Stimulated activated CD4-positive, alpha-beta T cell treated with anti-CD3 and anti-CD28 coated beads, Interleukin-15, amount 100 ng/mL, for 1 hour (primary cell): Measurements from ENCODE around the gene MRPS23.
"Not testable (repeated sequence)": the region's sequence is repeated elsewhere in the genome, so short reads cannot be mapped to it uniquely, and the experiment has no call there.

Experiments
- DNase-seq, 2 donors: peaks; one replicate each; pipeline ENCODE4 v3.0.0-alpha.2; 2020; ENCODE audit warnings: low read depth in 1 of 2, low spot score in 1 of 2

Gene MRPS23

GRCh38 chr17:57864273-57864672 lies 14.4 kb upstream of the MRPS23 start:
- DNase-seq = no peak

GRCh38 chr17:57862694-57863667 lies 13.1 kb upstream of the MRPS23 start:
- DNase-seq = no peak

DNA sequence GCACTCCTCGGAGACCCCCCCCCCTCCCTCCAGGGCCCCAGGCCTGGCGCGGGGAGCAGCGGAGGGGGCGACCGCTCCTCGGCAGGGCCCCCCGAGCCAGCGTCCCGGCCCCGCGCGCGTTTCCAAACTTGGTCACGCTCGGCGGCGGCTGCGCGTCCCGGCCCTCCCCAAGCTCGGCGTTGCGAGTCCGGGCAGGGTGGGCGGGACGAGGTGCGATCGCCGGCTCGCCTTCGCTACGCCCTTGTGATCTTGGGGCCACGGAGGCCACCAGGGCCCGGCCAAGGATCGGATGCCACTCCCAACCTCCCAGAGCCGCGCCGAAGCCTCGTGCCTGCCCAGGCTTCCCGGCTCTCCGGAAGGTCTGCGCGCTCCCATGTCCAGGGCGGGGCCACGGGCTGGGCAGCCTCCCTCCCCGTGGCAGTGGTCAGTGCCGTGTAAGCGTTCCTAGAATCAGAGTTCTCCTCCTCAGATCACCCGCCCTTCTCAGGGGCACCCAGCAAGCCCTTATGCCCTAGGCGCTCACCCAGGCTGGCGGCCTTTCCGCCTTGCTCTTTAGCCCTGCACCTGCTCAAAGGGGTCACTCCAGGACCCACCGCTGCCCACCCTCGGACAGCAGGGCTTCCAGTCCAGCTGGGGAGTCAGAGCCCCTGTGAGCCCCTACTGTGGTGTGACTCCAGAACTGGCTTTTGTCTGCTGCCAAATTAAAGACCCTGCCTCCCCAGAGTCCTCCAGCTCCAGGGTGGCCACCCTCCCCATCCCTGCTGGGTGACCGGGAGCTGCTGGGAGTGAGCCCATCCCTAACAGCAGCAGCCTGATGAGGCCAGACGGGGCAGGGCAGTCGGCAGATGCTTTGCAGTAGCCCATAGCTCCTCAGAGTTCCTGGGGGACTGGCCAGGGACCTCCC lies 12.2 kb upstream of the MRPS23 start:
- no peak for DNase-seq

DNA sequence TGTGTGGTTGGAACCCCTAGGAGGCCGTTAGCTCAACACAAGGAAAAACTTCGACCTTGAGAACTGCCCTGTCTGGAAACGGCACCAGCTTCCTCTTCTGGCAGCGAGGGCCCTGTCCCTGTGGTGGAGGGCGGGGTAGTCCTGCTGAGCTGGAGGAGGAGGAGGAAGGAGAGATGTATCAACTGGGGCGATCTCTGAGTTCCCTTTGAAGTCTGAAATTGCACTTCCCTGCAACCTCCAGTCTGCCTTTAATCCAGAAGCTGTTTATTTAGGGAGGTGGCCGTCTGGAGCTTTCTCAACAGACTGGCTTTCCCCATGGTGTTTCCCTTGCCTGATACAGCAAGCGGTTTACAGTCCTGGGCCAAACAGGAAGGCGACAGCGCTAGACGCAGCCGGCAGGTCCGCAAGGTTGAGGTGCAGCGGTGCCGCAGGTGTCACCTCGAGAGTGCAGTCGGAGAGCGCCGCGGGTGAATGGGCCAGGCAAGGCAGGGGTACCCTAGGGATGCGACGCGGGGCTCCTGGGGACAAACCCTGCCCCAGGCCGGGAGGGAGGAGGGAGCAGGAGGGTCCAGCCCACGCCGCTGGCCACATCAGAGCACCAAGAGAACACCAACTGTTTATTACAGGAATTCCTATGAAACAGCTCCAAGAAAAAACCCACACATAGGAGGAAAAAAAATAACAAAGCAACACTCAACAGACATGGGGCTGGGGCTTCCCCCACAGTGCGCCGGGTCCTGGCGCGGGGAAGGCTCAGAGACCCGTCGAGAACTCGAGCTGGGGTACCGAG lies 11.4 kb upstream of the MRPS23 start:
- DNase-seq = no peak

DNA sequence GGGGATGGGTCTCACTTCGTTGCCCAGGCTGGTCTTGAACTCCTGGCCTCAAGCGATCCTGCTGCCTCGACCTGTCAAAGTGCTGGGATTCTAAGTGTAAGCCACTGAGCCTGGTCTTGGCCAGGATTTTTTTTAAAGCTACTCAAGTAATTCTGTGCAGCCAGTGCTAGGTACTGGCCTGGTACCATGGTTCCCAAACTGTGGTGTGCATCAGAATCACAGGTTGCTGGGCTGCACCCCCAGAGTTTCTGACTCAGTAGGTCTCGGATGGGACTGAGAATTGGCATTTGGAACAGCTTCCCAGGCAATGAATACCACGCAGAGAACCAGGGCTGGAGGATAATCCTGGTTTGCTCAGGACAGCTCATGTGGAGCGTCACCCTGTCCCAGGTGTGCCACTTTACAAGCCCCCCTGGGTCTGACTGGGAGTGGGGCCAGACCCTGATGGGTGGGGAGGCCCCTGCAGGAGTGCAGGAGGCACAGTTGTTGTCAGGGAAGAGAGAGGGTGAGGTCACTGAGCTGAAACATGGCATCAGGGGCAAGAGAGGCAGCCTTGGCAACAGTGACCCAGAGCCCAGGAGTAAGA lies 10.7 kb upstream of the MRPS23 start:
- no peak for DNase-seq

DNA sequence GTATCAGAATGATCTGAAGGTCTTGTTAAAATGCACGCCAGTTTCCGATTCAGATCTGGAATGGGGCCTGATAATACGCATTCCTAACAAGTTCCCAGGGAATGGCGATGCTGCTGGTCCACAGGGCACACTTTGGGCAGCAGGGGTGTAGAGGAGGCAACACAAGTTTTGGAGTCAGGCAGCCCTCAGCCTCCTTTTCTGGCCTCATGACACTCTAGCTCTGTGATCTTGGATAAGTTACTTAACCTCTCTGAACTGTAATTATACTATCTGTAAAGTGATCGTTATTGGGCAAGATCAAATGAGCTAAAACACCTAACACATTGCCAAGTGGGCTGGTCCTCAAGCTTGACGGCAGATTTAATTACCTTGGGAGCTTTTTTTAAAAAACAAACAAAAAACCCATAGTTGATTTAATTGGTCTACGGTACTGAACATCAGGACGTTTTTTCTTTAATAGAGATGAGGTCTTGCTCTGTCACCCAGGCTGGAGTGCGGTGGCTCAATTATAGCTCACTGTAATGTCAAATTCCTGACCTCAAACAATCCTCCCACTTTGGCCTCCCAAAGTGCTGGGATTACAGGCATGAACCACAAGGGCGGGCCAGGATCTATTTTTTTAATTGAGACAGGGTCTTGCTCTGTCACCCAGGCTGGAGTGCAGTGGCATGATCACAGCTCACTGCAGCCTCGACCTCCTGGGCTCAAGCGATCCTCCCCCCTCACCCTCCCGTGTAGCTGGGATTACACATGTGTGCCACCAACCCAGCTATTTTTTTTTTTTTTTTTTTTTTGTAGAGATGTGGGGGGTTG lies 10.0 kb upstream of the MRPS23 start:
- DNase-seq = no peak

- DNase-seq = no peak
Measured at GRCh38 chr17:57858838-57859237, 9.0 kb upstream of the MRPS23 start.

DNA sequence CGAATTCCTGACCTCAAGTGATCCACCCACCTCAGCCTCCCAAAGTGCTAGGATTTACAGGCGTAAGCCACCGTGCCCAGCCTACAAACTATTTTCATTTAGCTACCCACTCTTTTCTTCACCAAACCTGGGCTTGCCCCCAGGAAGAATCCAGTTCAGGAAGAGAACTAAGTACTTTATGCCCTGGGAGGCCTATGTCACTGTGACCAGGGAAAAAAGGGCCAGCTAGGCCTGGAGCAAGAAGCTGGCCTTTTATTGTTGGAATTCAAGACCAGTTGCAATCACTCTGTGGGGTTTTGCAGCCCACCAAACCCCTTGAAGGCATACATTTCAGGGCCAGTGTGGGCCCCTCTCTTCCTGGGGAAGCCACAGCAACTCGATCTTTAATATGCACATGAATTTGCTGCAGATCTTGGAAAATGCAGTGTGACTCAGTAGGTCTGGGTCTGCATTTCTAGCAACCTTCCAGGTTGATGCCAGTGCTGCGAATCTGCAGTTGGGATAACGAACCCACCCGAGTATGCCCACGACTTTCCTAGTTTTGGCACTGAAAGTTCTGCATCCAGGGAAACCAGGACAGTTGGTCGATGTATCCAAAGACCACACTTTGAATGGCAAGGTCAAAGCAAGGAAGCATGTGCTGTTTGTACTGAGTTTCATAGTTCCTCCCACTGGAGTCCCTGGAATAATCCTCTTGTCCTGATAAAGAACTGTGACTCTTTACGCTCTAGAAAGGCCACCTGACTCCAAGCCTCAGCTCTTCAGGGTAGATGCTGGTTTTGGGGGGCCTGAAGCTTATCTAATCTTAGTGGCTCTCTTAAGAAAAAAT lies 7.2 kb upstream of the MRPS23 start:
- no peak for DNase-seq

DNA sequence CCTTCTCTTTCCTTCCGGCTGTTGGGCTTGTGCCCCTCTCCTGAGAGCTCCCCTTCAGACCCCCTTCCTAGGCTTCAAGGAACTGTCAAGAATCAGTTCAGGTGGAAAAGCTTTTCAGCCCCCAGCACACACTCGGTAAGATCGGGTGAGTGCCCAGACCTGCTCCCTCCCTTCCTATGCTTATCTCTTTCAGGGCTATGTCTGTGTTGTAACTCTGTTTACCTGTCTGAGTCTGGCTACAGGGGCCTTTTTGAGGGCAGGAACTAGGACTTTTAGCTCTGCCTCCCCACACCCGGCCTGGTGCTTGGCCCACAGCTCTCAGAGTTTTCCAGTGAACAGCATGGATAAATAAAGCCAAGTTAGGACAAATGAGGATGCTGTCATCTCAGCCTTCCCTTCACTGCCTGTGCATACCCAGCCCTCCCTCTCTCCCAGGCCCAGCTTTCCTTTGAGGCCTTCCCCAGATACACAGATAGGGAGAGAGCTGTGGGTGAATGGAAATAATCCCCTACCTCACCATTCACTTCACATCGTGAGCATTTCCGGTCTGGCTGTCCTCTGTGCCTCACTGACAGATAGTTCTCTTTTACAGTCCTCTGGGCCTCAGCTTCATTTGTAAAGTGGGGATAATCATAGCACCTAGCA lies 5.7 kb upstream of the MRPS23 start:
- no peak for DNase-seq

DNA sequence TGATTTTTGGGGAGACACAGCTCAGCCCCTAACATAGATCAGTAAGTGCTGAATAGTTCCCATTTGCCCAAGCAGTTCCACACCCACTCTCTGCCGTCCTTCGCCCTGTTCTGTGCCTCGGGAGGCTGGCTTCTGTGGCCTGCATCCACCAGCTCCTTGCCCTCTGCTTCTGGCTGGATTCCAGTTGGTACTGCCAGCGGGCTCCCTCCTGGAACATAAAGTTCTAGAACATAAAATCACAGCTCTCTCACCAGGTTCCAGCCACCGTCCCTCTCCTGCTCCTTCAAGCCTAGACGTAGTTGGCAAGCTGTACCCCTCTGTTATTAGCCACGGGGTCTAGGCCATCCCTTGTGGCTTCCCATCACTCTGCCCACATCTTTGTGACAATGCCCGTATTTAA lies 3.9 kb upstream of the MRPS23 start:
- DNase-seq = no peak

DNA sequence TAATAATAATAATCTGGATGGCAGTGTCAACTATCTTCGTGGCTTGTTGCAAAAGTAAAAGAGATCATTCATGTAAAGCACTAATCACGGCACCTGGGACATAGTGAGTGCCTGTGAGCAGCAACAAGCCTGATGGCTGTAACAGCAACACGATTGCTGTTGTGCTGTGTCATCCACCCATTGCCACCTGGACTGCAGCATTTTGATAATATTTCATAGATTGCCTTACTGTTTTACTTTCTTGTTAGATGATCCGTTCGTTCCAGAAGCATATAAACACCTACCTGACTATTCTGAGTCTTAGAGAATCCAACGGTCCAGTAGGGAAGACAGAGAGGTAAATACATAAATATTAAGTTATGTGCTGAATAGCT lies 3.1 kb upstream of the MRPS23 start:
- DNase-seq = no peak

DNA sequence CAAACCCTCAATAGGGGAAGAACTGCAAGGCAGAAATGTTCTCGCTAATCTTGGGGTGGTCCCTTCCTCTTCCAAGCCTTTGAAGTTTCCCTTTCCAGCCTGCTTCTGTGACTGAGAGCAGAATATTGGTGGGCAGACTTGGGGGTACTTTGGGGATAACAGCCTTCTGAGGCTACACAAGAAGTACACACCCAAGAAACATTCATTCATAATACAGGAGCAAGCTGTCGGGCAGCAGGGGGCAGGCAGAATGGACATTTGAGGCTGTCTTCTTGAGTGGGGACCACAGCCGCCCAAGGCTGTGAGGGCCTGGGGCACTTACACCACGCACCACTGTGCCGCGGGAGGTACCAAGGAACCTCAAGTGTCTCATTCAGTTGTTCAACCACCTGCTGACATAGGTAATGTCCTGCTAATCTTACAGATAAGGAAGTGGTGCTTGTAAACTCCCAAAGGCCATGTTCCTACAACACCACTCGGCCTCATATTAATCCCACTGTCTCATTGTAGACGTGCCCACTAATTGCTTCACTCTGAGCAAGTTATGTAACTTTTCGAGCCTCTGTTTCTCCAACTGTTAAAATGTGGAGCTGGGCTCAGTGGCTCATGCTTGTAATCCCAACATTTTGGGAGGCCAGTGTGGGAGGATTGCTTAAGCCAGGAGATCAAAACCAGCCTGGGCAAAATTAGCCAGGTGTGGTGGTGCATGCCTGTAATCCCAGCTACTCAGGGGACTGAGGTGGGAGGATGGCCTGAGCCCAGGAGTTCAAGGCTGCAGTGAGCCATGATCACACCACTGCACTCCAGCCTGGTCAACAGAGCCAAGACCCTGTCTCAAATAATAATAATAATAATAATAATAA lies 2.5 kb upstream of the MRPS23 start:
- DNase-seq = no peak

GRCh38 chr17:57849163-57849873 lies 526 bp downstream of the MRPS23 start:
- DNase-seq = no peak

DNA sequence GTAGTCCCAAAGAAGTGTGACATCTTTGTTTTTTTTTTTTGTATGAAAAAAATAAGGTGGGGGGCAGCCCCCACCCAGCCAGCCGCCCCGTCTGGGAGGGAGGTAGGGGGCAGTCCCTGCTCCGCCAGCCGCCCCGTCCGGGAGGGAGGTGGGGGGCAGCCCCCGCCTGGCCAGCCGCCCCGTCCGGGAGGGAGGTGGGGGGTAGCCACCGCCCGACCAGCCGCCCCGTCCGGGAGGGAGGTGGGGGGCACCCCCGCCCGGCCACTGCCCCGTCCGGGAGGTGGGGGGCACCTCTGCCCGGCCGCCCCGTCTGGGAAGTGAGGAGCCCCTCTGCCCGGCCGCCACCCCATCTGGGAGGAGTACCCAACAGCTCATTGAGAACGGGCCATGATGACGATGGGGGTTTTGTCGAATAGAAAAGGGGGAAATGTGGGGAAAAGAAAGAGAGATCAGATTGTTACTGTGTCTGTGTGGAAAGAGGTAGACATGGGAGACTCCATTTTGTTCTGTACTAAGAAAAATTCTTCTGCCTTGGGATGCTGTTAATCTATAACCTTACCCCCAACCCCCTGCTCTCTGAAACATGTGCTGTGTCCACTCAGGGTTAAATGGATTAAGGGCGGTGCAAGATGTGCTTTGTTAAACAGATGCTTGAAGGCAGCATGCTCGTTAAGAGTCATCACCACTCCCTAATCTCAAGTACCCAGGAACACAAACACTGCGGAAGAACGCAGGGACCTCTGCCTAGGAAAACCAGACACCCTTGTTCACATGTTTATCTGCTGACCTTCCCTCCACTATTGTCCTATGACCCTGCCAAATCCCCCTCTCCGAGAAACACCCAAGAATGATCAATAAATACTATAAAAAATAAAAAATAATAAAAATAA lies 3.5 kb downstream of the MRPS23 start:
- not testable (repeated sequence) for DNase-seq

DNA sequence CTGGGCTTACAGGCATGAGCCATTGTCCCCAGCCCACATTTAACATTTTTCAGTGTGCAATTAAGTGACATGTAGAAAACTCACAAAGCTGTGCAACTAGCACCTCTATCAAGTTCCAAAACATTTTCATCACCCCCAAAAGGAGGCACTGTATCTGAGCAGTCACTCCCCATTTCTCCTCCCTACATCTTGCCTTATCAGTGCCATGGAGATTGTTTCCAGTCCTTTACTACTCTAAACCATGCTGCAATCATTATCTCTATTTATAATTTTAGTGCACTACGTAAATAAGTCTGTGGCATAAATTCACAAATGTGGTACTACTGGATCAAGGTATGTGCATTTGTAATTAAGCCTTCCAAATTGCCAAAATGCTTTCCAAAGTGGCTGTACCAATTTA lies 7.6 kb downstream of the MRPS23 start:
- DNase-seq = no peak

GRCh38 chr17:57839571-57839923 lies 10.3 kb downstream of the MRPS23 start:
- DNase-seq = no peak
